Muscle of arm (tissue), 12 donors: Measurements from ENCODE around the gene TP63. TPM values are rescaled to one million over a fixed set of nuclear protein-coding genes. Genes with fewer than 3 reads are reported as not detected.
A peak's percentile ranks its signal among the peaks of the same experiment; 100 is the strongest.
"Not testable (repeated sequence)": the region's sequence is repeated elsewhere in the genome, so short reads cannot be mapped to it uniquely, and the experiment has no call there.

ENCODE experiments used
- DNase-seq: peaks from one replicate; pipeline ENCODE4 v3.0.0-alpha.2; 2013
- polyA plus RNA-seq, 12 donors: library from polyadenylated mRNA; unstranded; fragments of 120-200 nt; gene quantifications; one replicate each; pipeline ENCODE4 v1.2.1, GENCODE V29; 2013; ENCODE audit not compliant: insufficient read length in 12 of 12

The TP63 gene
- polyA plus RNA-seq, 12 donors = 6.9 to 111 (median 15.9) TPM; not detected in 1

DNA sequence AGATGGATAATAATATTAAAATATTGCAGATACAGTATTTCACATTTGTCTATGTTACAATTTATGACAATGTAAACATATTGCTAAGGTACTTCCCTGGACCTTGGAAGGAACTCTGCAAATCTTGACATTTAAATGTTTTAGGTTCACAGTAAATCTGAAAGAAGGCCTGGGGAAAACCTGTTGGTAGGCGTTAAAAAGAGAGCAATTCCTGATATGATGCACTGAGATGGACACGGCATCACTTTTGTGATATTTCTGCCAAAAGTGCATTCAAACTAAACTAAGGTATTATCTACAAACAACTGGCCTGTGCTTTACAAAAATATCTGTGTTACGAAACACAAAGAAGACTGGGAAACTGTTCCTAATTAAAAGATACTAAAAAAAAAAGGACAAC, 6.1 kb upstream of the TP63 start:
- no peak for DNase-seq

DNA sequence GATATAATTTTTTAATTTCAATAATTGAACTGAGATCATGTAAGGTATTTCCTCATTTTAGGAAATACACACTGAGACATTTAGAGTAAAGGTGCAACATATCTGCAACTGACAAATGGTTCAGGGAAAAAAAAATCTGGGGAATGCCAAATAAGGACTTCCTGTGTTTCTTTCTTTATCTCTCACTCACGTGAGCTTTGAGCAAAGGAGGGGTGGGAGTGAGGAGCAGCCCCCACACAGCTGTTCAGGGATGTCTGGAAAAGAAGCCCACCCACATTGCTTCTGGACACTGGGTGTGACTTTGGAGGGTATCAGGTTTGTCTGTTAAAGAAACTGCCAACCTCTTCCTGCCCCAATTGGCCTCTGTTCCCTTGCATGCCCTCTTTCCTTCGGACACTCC, 5.6 kb upstream of the TP63 start:
- DNase-seq = no peak

DNA sequence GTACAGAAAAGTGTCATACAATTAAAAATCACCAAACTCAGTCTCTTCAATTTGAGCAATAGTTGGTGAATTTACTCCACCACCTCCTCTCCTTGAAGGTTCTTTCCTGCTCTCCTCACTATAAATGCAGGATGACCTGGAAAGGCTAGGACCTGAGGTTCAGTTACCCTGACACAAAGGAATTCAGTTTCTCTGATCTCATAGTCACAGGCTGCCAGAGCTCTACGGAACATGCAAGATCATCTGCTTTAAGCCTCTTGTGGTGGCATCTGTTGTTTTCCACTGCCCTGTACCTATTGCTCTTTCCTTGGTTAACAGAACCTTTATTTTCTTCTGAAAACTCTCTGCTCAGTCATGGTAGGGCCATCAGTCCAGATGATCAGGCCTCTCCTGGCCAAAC, 4.9 kb upstream of the TP63 start:
- no peak for DNase-seq

DNA sequence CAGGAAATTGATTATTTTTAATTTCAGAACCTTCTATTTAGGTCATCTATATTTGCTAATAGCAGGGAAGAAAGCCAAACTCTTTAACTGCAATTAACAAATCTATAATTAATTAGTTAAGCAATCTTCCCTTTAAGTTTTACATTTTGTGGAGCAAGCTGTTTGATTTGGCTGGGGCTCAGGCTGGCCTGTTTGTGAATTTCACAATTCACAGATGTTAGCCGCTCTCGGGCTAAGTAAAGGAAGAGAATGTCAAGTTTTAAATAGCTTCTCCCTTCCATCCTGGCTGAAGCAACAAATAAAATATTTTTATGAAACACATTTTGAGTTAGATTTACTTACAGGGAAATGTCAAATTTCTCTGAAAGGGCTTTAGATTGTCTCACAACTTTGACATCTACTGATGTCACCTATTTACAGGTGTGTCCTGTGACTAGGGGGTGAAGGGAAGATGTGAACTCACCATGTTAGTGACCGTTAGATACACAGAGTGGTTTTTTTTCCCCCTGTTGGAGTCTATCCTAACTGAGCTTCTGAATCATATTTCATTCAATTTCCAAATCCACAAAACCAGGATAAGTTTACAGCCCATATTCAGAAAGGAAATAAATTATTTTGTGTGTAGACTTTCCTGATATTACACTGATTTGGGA, 1.3 kb upstream of the TP63 start:
- peak; percentile 19 for DNase-seq

DNA sequence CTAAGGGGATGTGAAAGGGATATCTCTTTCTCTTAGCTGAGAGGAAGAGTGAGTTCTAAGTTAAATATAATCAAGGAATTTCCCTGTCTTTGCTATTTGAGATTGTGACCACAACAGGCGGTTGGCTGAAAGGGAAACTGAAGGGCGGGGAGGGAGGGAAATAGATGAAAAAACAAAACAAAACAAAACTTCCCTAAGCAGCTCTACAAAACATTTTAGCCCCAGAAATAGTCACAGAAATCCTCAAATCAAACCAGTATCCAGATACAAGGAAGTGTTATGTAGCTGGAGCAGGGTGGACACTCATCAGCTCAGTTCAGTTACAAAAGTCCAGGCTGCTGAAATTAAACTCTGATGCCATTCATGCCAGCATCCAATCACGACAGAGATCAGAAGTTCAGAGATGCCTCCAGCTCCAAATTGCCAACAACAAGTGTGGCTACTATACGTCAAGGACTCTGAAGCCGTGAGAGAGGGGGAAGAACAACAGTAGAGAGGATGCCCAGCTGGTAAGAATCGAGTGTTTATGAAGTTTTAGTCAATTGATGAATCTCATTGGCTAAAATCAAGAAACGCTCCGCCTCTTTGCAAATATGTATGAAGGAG, 319 bp upstream of the TP63 start:
- DNase-seq = peak; percentile 19

DNA sequence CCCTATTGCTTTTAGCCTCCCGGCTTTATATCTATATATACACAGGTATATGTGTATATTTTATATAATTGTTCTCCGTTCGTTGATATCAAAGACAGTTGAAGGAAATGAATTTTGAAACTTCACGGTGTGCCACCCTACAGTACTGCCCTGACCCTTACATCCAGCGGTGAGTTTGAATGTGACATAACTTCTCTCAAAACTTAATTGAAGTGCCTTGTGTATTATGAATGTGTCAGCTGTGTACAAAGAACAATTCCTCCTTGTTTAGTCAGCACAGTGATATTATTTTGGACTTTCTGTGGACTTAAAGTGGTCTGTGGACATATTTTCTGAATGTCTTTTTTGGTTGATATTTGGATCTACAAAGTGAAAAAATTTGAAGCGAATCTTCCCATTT, 220 bp downstream of the TP63 start:
- no peak for DNase-seq

DNA sequence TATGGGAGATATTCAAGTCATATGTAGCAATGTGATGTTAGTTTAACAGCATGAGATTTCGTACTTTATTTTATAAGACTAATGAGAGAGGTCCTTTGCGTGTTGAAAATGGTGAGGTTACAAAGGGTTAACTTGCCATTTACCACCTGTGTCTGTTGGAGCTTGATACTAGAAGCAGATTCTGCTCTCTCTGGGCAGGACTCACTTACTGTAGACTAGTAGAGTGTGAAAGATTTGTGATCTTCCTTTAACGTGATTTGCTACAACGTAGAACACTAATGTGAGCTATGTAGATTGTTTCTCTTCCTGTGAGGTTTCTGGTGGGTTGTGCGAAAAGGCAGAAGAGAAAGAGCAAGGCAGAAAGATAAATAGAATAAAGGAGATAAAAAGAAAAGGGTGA, 1.1 kb downstream of the TP63 start:
- no peak for DNase-seq

DNA sequence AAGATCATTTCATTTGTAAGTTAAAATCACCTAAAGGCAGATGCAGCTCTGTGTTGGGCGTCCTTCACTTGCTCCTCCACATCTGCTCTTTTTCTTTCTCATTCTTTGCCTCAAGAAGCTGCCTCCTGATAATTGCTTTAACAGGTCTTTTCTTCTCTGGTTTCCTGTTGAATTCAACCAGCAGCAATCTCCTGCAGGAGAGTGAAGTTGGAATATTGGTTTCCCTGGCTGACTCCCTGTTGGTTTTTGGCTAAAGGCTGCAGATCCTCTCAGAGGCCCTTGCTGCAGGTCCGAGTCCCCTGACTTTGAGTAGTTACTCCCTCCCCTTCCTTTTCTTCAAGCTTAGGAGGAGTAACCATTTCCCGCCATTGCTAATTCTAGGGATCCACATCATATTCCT, 4.2 kb downstream of the TP63 start:
- no peak for DNase-seq

DNA sequence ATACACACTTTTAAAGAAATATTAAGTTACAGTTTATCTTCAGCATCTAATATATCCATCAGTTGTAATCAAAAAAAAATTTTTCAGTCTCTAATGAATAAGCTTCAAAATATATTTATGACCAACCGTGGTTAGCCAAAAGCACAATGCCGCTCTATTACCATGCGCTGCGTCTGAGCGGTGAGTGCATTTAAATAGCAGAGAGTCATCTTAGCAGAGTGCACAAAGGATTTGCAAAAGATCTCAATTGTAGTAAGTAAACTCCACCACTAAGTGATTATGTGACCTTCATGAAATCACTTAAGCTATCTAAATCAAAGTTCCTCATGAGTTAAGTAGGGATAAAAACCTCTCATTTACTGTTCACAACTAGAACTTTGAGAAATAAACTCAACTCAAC, 4.9 kb downstream of the TP63 start:
- DNase-seq = no peak

DNA sequence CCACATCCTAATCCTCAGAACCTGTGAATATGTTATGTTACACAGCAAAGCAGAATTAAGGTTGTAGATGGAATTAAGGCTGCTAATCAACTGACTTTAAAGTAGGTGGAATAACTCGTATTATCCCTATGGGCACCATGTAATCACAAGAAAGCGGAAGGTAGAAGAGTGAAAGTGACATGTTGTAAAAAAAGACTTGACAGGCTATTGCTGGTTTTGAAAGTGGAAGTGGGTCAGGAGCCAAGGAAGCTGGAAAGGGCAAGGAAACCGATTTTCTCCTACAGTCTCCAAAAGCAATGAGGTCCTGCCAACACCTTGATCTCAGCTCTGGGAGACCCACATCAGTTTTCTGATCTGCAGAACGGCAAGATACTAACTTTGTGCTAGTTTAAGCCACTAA, 6.6 kb downstream of the TP63 start:
- no peak for DNase-seq

DNA sequence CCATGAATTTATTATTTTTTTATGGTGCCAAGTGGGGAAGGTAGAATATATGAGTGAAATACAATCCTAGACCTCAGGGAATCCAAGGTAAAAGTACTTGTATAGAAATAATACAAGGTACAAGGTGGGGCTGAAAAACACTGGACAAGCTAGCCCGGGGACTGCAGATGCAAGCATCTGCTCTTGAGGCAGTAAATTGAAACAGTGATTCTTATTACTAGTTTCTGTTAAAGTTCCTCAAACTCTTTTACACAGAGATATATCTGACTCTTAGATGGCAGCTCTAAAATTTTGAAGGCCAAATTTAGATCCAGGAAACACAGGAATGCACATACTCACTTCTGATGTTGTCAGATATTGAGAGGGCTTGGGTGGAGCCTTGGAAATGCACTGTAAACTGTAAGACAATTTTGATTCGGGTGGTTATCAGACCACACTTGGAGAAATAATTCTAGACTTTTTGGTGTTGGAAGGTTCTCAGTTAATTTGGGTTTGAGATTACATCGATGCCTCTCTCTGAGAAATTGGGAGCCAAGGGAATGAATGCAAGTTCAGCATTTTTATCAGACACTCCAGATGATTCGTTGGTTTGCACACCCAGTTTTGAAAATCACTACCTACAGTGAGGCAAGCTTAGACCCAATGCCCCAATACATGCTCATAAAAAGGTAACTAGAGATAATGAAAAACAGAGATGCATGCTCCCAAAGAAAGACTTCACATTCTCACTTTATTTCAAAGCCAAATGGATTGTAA, 7.3 kb downstream of the TP63 start:
- DNase-seq = no peak

DNA sequence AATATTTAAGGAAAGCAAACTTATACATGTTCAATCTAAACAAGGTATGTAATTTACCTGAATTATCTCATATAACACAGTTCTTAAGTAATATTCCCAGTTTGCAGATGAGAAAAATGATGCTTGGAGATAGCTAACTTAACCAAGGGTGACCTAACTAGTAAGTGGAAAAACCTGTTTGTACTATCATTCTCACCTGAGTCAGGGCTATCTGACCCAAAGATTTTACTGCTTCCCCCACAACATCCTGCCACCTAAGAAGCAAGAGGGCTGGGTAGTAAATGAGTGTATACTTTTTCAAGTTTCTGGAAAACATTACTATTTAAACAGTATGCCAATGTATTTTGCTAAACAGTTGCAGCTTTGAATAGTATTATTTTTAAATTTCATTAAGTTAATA, 10.6 kb downstream of the TP63 start:
- DNase-seq = no peak

DNA sequence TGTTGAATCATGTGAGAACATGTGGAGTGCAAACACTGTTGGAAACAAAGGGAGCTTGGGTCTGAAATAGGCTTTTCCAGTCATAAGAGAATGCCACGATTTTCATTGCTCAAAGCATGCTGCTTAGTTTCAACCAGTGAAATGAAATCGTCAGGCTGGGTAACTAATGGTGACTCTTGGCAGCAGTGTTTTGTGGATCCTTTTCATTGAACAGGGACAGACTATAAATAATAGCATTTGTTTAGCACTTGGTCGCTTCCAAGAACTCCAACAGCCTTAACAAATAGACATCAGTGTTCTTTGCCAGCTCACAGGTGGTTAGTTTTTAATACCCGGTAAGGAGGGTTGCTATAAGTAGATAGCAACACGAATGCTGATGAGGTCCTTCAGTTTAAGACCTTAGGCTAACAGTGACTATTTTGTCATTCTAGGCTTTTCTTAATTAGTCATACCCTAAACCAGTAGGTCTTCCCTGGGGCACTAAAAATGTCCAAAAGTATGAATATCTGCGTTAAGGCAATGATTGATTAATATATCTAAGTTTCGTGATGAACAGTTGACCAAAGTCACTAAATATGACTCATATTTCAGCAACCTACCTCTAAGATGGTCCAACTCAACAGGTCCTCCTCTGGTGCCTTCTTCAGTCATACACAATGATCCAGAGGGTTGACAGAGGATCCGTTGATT, 15.8 kb downstream of the TP63 start:
- no peak for DNase-seq

DNA sequence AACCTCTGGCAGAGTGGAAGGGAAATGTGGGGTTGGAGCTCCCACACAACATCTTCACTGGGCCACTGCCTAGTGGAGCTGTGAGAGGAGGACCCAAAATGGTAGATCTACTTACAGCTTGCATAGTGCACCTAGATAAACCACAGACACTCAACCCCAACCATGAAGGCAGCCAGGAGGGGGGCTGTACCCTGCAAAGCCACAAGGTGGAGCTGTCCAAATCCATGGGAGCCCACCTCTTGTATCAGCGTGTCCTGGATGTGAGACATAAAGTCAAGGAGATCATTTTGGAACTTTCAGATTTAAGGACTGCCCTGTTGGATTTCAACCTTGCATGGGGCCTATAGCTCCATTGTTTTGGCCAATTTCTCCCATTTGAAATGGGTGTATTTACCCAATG, 20.9 kb downstream of the TP63 start:
- DNase-seq = no peak

DNA sequence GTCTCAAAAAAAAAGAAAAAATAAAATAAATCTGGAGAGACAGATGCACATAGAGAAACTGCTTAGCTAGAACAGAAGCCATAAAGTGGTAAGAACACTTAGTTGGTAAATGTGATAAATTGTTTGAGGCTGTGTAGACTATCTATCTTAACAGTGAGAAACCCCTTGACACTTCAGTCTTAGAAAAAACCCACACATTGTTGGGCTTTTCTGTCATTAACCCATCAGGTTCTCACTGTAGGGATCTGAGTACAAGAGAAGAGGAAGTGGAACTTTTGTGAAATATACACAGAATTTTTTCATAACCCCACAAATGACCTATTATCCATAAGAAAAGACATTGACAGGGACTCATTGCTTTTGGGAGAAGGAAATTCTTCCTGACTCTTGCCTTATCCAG, 24.4 kb downstream of the TP63 start:
- DNase-seq = no peak

DNA sequence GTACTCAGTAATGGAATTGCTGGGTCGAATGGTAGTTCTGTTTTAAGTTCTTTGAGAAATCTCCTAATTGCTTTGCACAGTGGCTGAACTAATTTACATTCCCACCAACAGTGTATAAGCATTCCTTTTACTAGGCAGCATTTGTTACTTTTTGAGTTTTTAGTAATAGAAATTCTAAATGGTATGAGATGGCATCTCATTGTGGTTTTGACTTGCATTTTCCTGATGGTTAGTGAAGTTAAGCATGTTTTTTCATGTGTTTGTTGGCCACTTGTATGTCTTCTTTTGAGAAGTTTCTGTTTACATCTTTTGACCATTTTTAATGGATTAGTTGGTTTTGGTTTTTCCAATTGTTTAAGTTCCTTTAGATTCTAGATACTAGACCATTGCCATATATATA, 28.4 kb downstream of the TP63 start:
- no peak for DNase-seq

DNA sequence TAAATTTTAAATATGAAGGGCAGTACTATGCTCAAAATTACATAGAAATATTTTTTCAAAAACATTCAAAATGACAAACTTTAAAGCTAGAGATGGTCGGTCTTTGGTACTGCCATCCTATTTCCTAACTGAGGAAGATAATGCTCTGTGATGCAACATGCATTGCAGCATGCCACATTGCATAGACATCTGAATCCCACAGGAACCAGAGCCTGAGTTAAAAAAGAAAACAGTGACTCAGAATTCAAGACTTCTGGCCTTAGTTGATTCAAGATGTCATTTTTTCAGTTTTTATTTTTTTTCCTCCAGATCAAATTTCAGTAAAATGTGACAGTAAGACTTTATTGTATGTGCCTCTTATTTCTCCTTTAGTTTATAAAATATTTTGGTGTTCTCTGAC, 33.1 kb downstream of the TP63 start:
- DNase-seq = peak; percentile 29

DNA sequence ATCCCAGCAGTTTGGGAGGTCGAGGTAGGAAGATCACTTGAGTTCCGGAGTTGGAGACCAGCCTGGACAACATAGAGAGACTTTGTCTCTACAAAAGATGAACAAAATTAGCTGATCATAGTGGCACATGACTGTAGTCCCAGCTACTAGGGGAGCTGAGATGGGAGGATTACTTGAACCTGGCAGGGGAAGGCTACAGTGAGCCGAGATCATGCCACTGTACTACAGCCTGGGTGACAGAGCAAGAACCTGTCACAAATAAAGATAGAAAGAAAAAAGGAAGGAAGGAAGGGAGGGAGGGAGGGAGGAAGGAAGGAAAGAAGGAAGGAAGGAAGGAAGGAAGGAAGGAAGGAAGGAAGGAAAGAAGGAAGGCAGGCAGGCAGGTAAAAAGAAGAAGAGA, 41.2 kb downstream of the TP63 start:
- DNase-seq = not testable (repeated sequence)

DNA sequence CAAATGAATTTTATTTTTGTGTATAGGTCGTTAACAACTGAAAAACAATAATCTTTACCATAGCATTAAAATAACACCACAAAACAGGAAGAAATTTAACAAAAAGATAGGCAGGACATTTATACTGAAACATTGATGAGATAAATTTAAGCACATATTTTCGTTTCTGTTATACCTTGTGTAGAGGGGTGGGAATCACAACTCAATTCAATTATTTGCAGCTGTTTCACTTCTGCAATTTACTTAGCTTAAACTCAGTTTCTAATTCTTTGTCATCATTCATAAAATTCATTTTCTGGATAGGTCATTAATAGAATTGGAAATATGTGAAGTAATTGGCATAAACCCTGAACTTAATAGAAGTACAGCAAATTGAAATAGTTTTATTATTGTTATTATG, 42.3 kb downstream of the TP63 start:
- DNase-seq = no peak

DNA sequence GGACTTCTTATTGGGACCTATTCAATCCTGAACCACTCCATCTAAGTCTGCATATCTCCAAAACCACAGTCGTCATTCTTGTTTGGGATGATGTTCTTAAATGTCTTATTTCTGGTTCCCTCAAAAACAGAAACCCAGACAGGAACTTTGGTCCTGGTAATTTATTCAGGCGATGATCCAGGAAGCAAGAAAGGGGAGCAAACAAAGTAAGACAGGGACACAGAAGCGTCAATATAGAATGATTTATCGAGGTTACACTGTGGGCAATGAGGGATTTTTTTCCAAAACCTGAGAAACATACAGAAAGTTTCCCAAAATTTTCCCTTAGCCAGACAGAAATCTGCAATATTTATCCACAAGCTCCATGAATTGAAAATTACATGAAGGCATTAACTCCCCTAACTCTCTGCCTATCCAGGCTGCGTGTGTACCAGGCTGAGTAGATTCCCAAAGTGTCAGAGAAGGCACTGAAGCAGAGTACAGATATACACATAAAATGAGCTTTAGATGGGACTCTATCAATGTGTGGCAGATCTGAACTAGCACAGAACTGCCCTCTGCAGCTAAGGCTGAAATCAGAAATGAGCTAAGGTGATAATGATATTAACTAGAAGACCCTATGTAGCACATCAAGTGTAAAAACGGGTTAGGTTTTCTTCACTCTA, 43.2 kb downstream of the TP63 start:
- DNase-seq = no peak

DNA sequence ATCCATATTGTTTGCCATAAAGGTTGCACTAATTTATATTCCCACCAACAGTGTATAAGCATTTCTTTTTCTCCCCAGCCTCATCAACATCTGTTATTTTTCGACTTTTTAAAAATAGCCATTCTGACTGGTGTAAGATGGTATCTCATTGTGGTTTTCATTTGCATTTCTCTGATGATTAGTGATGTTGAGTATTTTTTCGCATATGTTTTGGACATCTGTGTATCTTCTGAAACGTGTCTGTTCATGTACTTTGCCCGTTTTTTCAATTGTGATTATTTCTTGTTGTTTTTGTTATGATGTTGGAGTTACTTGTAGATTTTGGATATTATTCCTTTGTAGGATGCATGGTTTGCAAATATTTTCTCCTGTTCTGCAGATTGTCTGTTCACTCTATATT, 46.5 kb downstream of the TP63 start:
- no peak for DNase-seq

DNA sequence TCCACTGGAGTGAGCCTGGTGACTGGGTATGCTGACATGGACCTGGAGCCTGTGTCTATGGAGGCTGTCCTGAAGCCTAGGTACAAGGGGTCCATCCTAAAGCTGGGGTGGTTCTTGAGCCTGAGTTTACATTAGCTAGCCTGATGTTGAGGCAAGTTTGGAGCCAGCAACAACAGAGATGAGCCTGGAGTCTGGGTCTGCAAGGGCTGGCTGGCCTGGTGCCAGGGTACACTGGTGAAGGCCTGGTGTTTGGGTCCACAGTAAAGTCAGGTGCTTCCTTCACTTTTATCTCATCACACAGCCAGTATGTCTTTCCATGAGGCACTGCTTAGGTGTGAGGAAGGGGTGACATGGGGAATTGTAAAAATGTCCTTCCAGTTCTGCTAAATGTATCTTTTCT, 49.5 kb downstream of the TP63 start:
- no peak for DNase-seq
